RPMI8226 (cell line): ENCODE measurements around the gene HEPACAM.
"Not testable (repeated sequence)": the region's sequence is repeated elsewhere in the genome, so short reads cannot be mapped to it uniquely, and the experiment has no call there.

Experiments
- DNase-seq: peaks from one replicate; pipeline ENCODE4 v3.0.0-alpha.2; 2015

HEPACAM gene, protein sequence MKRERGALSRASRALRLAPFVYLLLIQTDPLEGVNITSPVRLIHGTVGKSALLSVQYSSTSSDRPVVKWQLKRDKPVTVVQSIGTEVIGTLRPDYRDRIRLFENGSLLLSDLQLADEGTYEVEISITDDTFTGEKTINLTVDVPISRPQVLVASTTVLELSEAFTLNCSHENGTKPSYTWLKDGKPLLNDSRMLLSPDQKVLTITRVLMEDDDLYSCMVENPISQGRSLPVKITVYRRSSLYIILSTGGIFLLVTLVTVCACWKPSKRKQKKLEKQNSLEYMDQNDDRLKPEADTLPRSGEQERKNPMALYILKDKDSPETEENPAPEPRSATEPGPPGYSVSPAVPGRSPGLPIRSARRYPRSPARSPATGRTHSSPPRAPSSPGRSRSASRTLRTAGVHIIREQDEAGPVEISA

DNA sequence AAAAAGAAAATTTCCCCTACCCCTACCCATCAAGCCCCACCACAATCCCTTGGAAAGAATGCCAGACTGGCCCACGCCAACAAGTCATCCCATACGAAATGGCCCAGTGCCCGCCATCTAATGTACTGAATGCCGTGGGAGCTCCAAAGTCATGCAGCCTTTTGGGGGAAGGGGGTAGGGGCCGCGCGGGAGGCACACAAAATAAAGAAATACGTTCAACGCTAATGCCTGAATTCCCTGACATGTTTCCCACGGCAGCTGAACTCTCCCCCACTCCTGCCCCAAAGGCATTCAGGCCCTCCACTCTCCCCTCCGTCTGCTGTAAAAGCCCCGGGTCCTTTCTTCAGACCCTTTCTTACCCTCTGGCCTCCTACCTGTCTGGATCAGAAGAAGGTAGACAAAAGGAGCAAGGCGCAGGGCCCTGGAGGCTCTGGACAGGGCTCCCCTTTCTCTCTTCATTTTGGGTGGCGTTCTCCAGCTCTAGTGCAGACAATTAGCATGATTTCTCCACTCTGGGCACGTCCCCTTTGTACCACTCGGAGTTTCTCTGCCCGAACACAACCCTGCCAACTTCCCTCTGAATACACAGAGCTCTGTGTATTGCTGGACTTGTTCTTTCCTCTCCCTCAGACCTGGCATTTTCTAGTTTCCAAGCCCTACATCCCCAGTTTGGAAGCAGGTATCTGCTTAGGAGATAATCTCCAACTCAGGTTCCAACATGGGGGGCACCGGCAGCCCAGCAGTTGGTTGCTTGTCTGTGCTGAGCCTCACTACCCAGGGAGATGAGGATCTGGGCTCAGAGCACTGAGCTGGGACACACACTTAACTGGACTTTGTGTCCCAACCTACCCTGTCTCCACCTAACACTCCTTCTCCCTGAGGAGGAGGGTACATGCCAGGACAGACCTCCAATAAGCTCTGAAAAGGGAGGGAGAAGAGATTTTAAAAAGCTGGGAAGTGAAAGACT lies at the start of gene HEPACAM:
Gene HEPACAM (minus strand): TSS at position 500 of the 967 bp plus-strand sequence. CDS start 41 bp downstream, at position 459.
- no peak for DNase-seq

DNA sequence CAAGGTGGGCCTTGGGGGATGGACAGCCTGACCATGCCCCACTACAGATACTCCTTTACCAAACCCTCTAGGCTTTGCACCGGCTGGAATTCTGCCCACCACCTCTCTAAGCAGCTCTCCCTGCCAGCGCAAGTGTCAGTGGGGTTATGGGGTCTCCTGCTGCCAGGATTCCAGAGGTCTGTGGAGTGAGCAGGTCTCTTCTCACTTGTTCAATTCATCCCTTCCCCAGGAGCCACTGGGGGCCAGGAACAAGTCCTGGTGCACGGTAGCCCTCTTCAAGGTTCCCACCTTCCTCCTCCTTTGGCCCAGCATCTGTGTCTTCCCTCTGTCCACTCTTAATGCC lies 48.6 kb upstream of the HEPACAM start:
- no peak for DNase-seq

DNA sequence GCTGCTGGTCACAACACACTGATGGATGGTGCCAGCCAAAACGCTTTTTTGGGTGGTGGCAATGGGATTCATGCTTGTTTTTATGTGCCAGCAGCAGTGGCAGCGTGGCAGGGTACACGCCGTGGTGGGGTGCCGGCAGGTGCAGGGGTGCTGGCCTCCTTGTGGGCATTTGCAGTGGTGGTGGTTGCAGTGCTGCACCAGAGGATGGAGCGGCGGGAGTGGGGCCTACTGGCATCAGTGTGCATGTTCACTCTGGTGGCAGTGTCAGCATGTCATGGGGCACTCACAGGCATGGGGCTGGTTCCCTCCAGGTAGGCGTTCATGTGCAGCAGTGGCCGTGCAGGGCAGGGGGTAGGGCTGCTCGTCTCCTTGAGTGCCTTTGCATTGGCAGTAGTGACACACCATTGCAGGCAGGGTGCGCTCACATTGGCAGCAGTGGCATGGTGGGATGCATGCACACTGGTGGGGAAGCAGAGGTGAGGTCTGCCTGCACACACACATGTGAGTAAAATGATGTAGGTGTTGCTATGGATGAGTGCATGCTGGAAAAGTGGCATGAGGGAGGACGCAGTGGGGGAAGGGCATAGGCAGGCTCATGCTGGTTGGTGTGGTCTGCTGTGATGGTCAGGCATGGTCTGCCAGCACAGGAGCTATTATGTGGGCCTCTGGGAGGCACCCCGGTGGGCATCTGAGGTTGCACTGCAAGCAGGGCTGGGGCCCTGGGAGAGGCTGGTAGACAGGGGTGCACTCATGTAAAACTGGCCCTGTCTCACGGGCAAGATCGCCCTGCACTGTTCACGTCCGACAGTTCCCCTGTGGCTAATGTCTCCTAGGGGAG lies 48.0 kb upstream of the HEPACAM start:
- no peak for DNase-seq

DNA sequence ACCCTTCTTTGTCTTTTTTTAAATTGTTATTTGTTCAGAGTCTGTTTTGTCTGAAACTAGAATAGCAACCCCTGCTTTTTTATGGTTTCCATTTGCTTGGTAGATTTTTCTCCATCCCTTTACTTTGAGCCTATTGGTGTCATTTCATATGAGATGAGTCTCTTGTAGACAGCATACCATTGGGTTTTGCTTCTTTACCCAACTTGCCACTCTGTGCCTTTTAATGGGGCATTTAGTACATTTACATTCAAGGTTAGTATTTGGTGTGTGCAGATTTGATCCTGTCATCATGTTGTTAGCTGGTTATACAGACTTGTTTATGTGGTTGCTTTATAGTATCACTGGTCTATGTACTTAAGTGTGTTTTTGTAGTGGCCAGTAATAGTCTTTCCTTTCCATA lies 46.2 kb upstream of the HEPACAM start:
- DNase-seq = no peak

DNA sequence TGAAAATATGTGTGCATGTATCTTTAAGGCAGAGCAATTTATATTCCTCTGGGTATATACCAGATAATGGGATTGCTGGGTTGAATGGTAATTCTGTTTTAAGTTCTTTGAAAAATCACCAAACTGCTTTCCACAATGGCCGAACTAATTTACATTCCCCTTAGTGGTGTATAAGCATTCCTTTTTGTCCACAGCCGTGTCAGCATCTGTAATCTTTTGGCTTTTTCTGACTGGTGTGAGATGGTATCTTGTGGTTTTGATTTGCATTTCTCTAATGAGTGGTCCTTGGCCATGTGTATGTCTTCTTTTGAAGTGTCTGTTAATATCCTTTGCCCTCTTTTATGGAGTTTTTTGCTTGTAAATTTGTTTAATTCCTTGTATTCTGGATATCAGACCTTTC lies 42.5 kb upstream of the HEPACAM start:
- DNase-seq = no peak

DNA sequence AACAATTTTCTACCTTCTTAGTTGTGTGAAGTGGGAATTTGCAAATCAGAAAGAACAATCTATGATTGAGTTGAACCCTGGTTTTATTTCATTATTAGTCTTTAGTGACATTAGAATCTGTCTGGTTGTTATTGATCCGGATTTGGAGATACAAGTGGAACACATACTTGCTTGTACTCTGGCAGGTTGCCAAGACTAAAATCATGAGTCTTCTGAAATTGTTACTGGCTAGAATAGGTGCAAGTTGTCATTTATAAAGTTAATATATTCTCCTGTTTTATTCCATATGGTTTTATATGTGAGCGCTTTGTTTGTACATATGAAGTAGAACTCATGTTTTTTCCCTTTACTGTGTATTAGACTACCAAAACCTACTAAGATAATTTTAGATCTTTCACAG lies 41.2 kb upstream of the HEPACAM start:
- no peak for DNase-seq

DNA sequence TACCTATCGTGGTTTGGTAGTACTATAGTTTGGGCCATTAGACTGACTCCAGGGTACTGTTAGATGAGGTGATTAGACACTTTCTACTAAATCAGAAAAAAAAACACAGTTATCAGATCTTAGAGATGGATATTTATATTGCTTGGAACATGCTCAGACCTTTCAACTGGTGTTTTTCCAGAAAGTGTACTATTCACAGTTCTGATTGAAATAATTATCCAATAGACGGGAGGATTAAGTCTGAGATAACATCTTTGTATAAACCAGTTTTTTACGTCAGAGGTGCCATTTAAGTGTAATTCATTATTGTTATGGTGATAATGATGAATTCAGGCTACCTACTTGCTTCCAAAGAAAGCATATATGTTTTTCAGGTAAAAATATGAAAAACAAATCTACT lies 40.7 kb upstream of the HEPACAM start:
- no peak for DNase-seq

DNA sequence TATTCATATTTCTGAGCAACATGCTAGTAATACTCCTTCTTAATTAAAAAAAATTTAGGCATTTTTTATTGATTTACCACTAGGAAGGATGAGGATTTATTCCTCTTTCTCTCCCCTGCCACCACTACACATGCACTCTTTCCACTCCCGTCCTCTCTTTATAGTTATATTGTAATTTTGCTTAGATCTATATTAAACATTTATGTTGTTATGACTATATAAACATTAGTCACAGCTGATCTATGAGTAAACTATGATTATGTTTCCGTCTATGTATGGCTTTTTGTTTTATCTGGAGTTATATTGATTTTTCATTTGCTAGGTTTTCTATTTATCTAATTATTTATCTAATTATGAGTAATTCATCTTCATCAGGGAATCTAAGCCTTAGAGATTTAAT lies 36.0 kb upstream of the HEPACAM start:
- DNase-seq = no peak

DNA sequence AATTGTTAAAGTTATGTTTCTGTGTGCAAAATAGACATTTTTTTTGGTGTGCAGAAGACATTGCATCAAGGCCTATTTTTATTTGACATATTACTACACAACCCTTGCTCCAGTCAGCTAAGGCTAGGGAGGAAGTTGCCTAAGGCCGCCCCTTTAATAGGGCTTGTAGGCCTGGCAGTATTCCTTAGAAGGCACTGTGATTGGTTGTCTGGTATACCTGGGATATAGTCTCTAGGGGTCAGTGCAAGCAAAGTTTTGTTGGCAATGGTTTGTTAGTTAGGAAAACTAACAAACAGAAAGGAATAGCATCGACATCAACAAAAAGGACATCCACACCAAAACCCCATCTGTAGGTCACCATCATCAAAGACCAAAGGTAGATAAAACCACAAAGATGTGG lies 35.1 kb upstream of the HEPACAM start:
- DNase-seq = no peak

DNA sequence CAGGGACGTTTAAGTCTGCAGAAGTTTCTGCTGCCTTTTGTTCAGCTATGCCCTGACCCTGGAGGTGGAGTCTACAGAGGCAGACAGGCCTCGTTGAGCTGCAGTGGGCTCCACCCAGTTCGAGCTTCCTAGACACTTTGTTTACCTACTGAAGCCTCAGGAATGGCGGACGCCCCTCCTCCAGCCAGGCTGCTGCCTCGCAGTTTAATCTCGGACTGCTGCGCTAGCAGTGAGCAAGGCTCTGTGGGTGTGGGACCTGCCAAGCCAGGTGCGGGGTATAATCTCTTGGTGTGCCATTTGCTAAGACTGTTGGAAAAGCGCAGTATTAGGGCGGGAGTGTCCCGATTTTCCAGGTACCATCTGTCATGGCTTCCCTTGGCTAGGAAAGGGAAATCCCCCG lies 32.4 kb upstream of the HEPACAM start:
- DNase-seq = not testable (repeated sequence)

DNA sequence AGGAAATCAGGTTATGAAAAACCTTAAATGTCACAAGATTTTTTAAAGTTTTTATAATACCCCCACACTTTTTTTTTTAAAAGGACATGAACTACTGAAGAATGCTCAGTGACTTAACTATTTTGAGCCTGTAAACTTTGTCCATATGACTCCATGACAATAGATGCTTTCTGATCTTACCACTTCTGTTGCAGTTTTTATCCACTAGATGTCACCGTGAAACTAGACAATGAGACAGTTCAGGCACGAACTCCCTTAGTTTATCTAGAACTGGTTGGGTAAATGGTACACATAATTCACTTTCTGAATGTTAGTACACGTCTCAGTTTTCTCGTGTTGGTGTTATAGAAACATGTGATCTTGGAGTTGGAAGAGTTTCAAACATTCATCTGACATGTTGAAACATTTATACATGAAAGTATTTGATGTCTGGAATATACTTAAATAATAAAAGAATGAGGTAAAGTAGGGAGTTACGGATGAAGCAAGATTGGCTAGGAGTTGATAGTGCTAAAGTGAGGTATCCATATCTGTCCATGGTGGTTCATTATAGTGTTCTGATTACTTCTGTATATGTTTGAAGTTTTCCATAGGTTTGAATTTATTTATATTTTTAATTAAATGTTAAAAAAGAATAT lies 26.2 kb upstream of the HEPACAM start:
- peak; percentile 57 for DNase-seq

DNA sequence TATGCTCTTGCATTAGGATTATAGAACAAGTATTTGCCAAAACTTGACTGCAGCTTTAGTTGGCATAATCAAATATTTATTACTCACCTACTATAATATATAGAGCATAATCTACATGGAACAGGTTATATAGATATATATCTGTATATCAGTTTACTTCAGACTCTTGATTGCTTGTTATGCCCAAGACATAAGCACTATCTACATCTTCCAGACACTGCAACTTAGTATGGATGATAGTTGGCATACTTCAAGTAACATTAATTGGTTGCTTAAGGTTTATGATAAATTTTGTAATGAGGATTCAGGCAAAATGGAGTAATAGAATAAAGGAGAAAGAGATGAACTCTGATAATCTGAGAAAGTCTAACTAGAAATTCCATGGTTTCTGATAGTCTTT lies 19.2 kb upstream of the HEPACAM start:
- DNase-seq = no peak

DNA sequence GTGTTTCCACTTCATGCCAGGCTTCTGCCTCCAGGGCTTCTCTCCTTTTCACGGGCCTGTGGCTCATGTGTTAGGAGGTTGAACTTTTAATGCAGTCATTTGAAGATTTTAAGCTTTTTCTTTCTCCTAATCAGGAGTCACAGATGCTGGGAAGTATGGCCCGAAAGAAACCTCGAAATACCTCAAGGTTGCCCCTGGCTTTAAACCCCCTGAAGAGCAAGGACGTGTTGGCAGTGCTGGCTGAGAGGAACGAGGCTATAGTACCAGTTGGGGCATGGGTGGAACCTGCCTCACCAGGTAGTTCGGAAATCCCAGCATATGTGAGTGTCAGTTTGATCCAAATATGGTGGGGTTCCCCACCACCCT lies 18.7 kb upstream of the HEPACAM start:
- DNase-seq = no peak

DNA sequence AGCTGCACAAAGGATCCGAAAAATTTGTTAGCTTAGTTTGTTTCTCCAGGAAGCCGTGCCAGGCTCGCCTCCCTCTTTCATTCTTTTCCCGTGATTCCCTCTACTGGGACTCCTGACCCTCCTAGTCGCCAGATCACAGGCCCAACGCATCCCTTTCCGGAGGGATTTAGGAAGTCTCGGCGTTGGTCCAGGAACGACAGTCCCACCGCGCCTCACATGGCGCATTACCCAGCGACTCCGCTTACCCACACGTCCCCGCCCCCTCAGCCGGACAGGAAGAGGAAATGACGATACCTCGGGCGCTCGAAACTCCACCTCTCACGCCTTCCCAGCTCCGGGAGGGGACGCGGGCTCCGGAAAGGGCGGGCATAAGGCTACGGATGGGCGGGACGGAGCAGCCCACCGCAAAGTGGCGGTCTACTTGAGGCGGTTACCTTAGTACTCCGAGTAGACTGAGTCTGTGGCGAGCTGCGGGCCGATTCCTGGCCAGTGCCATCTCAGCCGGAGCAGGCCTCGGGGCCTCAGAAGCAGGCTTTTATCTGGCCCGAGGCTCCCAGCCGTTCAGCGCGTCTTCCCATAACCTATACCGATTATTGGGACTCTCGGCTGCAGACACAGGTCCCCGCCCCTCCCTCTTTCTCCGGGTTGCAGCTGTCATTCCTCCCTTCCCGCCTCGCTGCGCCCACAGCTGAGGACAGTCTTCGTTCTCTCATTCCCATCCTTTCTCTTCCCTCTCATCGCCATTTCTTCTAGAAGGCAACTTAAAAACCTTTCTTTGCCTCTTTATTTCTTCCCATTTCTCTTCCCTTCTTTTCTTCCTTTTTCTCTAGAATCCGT lies 18.1 kb upstream of the HEPACAM start, which contains the start of gene CCDC15:
Gene CCDC15 (plus strand): TSS at position 450 of the 837 bp plus-strand sequence. CDS start 531 bp downstream, outside the sequence.
- peak; percentile 95 for DNase-seq

DNA sequence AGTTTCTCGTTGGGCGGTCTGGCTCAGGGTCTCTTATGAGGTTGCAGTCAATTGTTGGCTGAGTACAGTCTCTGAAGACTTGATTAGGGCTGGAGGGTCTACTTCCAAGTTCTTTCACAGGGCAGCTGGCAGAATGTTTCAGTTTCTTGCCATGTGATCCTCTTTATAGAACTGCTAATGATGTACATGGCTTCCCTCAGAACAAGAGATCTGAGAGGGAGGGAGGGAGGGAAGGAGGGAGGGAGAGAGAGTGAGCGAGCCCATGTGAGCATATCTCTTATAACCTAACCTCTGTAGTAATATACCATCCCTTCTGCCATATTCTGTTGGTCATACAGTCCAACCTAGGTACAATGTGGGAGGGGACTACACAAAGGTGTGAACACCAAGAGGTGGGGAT lies 15.5 kb upstream of the HEPACAM start:
- no peak for DNase-seq

DNA sequence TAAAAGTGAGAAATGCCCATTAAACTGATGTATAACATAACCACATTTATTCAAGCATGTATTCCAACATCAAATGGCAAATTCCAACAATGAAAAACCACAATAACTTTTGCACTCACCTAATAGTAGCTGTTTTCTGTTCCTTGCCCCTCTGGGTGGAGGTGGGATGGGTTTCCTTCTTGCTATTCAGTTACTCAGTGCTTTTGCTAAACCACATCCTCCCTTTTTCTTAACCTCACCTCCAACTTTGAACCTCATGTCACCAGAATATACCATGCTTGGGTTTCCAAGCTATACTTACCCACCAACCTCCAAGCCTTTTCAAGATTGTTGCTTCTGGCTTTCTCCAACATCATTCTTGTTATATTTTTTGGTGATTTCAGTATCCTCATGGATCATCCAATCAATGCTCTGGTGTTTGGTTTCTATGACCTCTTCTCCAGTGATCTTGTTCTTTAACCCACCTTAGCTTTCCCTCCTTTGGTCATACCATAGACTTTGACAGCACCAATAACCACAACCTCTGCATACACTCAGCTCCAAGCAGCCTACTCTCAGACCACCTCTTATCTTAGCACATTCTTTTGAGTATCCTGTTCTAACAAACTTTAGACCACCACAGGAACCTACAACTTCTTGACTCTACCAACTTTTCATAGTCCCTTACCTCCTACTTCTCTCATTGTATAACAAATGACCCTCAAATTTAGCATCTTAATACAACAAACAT lies 14.9 kb upstream of the HEPACAM start:
- DNase-seq = no peak

DNA sequence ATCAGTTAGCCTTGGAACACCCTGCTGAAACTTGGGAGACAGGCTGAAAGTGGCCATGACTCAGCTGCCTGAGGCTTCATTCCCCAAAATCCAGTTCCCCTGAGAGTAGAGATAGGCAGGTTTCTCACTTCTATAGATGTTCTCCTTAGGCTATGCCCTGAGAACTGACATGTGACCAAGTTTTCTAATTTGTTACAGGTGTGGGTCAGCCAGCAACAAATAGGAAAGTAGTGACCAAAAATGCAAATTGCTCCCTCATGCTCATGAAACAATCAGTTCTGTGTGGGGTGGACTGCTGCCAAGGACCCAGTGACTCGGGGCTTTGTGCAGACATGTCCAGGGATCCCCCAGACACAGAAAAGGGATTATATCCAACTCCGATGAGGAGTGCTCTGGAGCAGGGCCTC lies 10.9 kb upstream of the HEPACAM start:
- DNase-seq = no peak

DNA sequence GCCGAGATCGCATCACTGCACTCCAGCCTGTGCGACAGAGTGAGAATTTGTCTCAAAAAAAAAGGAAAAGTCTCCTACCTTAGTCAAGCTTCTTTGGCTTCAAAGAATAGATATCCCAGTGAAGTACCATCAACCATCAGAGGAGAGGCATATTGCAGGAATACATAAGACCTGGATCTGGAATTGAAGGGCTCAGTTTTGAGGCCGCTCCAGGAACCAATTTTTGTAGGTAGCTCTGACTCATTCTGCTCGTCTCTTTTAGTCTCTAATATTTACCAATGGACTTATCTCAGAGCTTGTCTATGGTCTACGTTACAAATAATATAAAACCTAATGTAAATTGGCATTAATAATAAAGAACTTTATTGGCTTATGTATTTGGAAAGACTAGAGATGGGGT lies 10.0 kb upstream of the HEPACAM start:
- no peak for DNase-seq

DNA sequence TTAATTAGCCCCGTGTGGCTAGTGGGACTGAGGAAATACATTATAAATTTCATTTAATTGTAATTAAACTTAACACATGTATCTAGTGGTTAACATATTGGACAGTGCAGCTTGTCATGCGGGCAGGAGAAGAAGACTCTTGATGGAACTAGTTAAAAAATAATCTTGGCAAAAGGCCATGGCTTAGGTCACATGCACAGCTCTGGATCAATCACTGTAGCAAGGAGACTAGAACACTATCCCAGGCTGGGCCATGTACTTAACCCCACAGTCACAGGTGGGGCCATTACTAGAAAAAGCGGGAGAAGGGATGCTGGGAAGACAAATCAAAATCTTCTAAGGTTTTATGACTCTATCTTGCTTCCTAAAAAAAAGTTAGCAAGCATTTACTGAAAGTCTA lies 8.7 kb upstream of the HEPACAM start:
- no peak for DNase-seq

DNA sequence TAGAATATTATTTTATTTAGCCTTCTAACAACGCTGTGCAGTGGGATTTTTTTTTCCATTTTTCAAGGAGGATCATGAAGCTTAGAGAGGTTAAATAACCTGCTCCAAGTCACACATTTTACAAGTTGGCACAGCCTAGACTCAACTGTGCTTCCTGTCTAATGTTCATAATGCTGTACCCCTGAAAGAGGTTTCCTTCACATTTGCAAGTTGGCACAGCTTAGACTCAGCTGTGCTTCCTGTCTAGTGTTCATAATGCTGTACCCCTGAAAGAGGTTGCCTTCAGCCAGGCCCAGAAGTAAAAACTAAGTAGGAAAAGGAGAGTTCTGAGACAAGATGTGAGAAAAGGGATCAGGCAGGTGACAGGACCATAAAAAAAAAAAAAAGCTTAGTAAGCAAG lies 7.9 kb upstream of the HEPACAM start:
- DNase-seq = no peak

DNA sequence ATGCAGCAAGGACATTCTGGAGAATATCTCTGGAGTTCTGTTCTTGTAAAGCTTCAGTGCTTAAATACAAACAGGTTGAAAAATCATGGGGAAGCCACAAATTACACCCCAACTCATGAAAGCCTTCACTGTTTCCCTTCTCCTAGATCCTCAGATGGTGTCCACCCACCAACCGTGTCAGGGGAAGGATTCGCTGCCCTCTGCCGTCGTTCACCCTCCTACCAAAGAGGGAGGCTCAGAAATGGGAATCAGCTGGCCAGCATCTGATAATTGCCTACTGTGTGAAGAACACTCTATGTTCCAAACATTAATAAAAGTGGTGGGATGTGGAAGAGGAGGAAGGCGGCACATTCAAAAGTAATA lies 7.4 kb upstream of the HEPACAM start:
- DNase-seq = no peak
